ENCODE data around the gene RAPGEF4. TPM values are rescaled to one million over a fixed set of nuclear protein-coding genes. Genes with fewer than 3 reads are reported as not detected.

The RAPGEF4 gene
- total RNA-seq, 6 experiments from 2014 or later, result 9.5 to 18.4 (median 14.7) TPM

- no peaks in the 10 kb centered on the region for H3K9me3 ChIP-seq
- no peaks in the 10 kb centered on the region for H3K36me3 ChIP-seq
- WGBS (ENCODE audit: insufficient coverage, low coverage, low lambda C conversion rate, missing lambda C conversion rate), result 71% methylated on average over 4 of the region's 5 CpGs
- no peaks in the 10 kb centered on the region for H3K27me3 ChIP-seq
- ATAC-seq (no peak), DNase-seq (no peak)
- TF ChIP-seq POLR2A (IDR thresholded peaks at IDR 0.05), result no peak
- no peak for TF ChIP-seq CTCF (IDR thresholded peaks at IDR 0.05)
- intact Hi-C loops (cut with DNase I), result no loop called here
- H3K4me3 ChIP-seq, result no peak overlapping the region
- no peak overlapping the region for H3K27ac ChIP-seq
- H3K4me1 ChIP-seq, result no peaks in the 10 kb centered on the region
These were observed 125.5 kb downstream of the RAPGEF4 start for GRCh38 chr2:172861098-172861497.

- no peaks in the 10 kb centered on the region for H3K27me3 ChIP-seq
- DNase-seq, result no peak
- H3K9me3 ChIP-seq, result no peaks in the 10 kb centered on the region
- ATAC-seq, result peak in 2 of 4 donors; percentile 50 to 52
- H3K4me3 ChIP-seq, result no peak overlapping the region
- H3K4me1 ChIP-seq, result no peaks in the 10 kb centered on the region
- intact Hi-C loops (cut with DNase I), result no loop called here
- WGBS (ENCODE audit: insufficient coverage, low coverage, low lambda C conversion rate, missing lambda C conversion rate), result 65% methylated on average over 7 of the region's 7 CpGs
- TF ChIP-seq POLR2A (IDR thresholded peaks at IDR 0.05), result no peak
- no peak for TF ChIP-seq CTCF (IDR thresholded peaks at IDR 0.05)
- no peak overlapping the region for H3K27ac ChIP-seq
- no peaks in the 10 kb centered on the region for H3K36me3 ChIP-seq
These were observed 126.2 kb downstream of the RAPGEF4 start for GRCh38 chr2:172861656-172862476.

GRCh38 chr2:172863341-172863740 is 127.7 kb downstream of the RAPGEF4 start:
- Histone ChIP-seq H3K36me3 (no peaks in the 10 kb centered on the region), H3K27ac (peak overlapping the region in 1 of 3 donors; percentile 8), H3K9me3 (no peaks in the 10 kb centered on the region), H3K27me3 (no peaks in the 10 kb centered on the region), H3K4me1 (no peaks in the 10 kb centered on the region), H3K4me3 (no peak overlapping the region)
- 48% methylated on average over 2 of the region's 2 CpGs for WGBS (ENCODE audit: insufficient coverage, low coverage, low lambda C conversion rate, missing lambda C conversion rate)
- intact Hi-C loops (cut with DNase I), result no loop called here
- DNase-seq, result no peak
- no peak for ATAC-seq
- TF ChIP-seq CTCF (IDR thresholded peaks at IDR 0.05) (no peak), POLR2A (IDR thresholded peaks at IDR 0.05) (no peak)

GRCh38 chr2:172864182-172864581 is 128.5 kb downstream of the RAPGEF4 start:
- Histone ChIP-seq H3K27me3 (no peaks in the 10 kb centered on the region), H3K4me3 (no peak overlapping the region), H3K27ac (no peak overlapping the region), H3K36me3 (no peaks in the 10 kb centered on the region), H3K4me1 (no peaks in the 10 kb centered on the region), H3K9me3 (no peaks in the 10 kb centered on the region)
- intact Hi-C loops (cut with DNase I), result no loop called here
- TF ChIP-seq POLR2A (IDR thresholded peaks at IDR 0.05) (no peak), CTCF (IDR thresholded peaks at IDR 0.05) (peak; percentile 49 to 81 (median 60))
- 31% methylated on average over 5 of the region's 5 CpGs for WGBS (ENCODE audit: insufficient coverage, low coverage, low lambda C conversion rate, missing lambda C conversion rate)
- DNase-seq (peak; percentile 37 to 61 (median 60)), ATAC-seq (peak; percentile 78 to 94 (median 86))
